ENCODE data around the gene ZG16. TPM values are rescaled to one million over a fixed set of nuclear protein-coding genes. Genes with fewer than 3 reads are reported as not detected.

ZG16 gene
- total RNA-seq, 2 experiments from 2014 or later, result not detected

GRCh38 chr16:29809031-29809747, 31.1 kb downstream of the ZG16 start:
- CTCF ChIA-PET (ENCODE audit: unreplicated experiment), result no interaction called here
- Histone ChIP-seq H3K9me3 (ENCODE audit: low read length) (no peaks in the 10 kb centered on the region), H3K79me2 (ENCODE audit: insufficient read depth, low read depth, low read length) (peaks cover 15% of the 10 kb centered on the region; the same call in 1 of the 2 replicates), H4K20me1 (ENCODE audit: insufficient read depth, low read length) (peaks cover 18% of the 10 kb centered on the region), H3K9me2 (ENCODE audit: insufficient read depth, low read length) (no peaks in the 10 kb centered on the region), H3K4me3 (ENCODE audit: low read depth, low read length, poor library complexity, severe bottlenecking) (peak overlapping the region; percentile 83), H3K4me2 (ENCODE audit: low read length) (peak overlapping the region; percentile 93), H3K4me1 (ENCODE audit: insufficient read depth, low read length, poor library complexity, severe bottlenecking) (peaks cover 48% of the 10 kb centered on the region), H3K36me3 (ENCODE audit: insufficient read depth, low read length) (peaks cover 52% of the 10 kb centered on the region), H2AFZ (ENCODE audit: low read length) (no peak overlapping the region), H3K27ac (ENCODE audit: low read depth, low read length, poor library complexity, severe bottlenecking) (peak overlapping the region; percentile 16)
- DNase-seq (ENCODE audit: low spot score), result no peak
- TF ChIP-seq, protein P1, sequence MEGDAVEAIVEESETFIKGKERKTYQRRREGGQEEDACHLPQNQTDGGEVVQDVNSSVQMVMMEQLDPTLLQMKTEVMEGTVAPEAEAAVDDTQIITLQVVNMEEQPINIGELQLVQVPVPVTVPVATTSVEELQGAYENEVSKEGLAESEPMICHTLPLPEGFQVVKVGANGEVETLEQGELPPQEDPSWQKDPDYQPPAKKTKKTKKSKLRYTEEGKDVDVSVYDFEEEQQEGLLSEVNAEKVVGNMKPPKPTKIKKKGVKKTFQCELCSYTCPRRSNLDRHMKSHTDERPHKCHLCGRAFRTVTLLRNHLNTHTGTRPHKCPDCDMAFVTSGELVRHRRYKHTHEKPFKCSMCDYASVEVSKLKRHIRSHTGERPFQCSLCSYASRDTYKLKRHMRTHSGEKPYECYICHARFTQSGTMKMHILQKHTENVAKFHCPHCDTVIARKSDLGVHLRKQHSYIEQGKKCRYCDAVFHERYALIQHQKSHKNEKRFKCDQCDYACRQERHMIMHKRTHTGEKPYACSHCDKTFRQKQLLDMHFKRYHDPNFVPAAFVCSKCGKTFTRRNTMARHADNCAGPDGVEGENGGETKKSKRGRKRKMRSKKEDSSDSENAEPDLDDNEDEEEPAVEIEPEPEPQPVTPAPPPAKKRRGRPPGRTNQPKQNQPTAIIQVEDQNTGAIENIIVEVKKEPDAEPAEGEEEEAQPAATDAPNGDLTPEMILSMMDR (conservative IDR thresholded peaks at IDR 0.05; ENCODE audit: low read length), result no peak
- TF ChIP-seq EZH2phosphoT487 (IDR thresholded peaks at IDR 0.05; ENCODE audit: borderline replicate concordance, low read depth, low read length), result no peak
- no TSS peak for BruUV-seq (replicated peaks)
- POLR2A ChIA-PET, result interaction anchor here (0.6 kb wide), 1 partner anchor 130 kb away, joined by 3 read pairs; no protein-coding TSS in a partner anchor
- intact Hi-C loops (cut with micrococcal nuclease; ENCODE audit: unreplicated experiment), result loop anchor here (5.0 kb wide), 1 partner anchor 188 kb away; the partner anchor contains the start of genes HIRIP3 and INO80E

DNA sequence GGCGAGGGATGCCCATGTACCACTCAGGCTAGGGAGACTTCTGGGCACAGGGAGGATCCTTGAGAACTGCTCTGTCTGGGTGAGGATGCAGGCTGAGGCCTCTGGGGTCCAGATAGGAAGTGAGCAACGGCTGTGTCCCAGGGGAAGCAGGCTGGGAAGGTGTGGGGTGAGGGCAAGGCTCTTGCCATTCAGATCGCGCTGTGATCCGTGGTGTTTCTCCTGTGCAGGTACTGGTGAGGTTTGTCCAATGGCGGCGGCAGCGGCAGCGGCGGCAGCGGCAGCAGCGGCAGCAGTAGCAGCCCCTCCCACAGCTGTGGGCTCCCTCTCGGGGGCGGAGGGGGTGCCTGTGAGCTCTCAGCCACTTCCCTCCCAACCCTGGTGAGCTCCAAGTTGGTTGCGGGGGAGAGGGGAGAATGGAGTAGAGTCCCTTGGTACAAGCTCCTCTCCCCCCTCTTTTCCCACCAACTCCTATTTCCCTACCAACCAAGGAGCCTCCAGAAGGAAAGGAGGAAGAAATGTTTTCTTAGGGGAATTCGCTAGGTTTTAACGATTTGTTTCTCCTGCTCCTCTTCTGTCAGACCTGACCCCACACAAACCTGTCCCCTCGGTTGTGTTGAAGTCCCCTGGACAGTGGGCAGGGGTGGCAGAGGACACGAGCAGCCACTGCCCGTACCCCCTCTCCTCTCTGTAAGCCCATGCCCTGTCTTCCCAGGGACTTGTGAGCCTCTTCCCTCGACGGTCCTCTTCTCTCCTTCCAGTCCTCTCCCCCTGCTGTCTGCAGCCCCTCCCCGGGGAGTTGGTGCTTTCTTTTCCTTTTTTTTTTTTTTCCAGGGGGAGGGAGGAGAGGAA, 32.0 kb downstream of the ZG16 start:
- Histone ChIP-seq H3K4me3 (ENCODE audit: low read depth, low read length, poor library complexity, severe bottlenecking) (peak overlapping the region; percentile 83), H3K9me2 (ENCODE audit: insufficient read depth, low read length) (no peaks in the 10 kb centered on the region), H3K4me2 (ENCODE audit: low read length) (peak overlapping the region; percentile 93), H4K20me1 (ENCODE audit: insufficient read depth, low read length) (peaks cover 18% of the 10 kb centered on the region), H3K36me3 (ENCODE audit: insufficient read depth, low read length) (peaks cover 43% of the 10 kb centered on the region), H3K9me3 (ENCODE audit: low read length) (no peaks in the 10 kb centered on the region), H2AFZ (ENCODE audit: low read length) (no peak overlapping the region), H3K79me2 (ENCODE audit: insufficient read depth, low read depth, low read length) (peaks cover 15% of the 10 kb centered on the region; the same call in 1 of the 2 replicates), H3K4me1 (ENCODE audit: insufficient read depth, low read length, poor library complexity, severe bottlenecking) (peaks cover 48% of the 10 kb centered on the region), H3K27ac (ENCODE audit: low read depth, low read length, poor library complexity, severe bottlenecking) (peak overlapping the region; percentile 16)
- peak; percentile 43 for DNase-seq (ENCODE audit: low spot score)
- BruUV-seq (replicated peaks), result no TSS peak
- no peak for TF ChIP-seq EZH2phosphoT487 (IDR thresholded peaks at IDR 0.05; ENCODE audit: borderline replicate concordance, low read depth, low read length)
- TF ChIP-seq, protein P1 (conservative IDR thresholded peaks at IDR 0.05; ENCODE audit: low read length), result no peak
- CTCF ChIA-PET (ENCODE audit: unreplicated experiment), result no interaction called here
- intact Hi-C loops (cut with micrococcal nuclease; ENCODE audit: unreplicated experiment), result loop anchor here (5.0 kb wide), 1 partner anchor 187 kb away; the partner anchor contains the start of genes HIRIP3 and INO80E
- POLR2A ChIA-PET, result no interaction called here
